C4-2B (cell line): ENCODE data around the gene TMEM100.

Experiments used
- H3K27ac ChIP-seq: fragments of 450-650 bp; 2 replicates; pipeline ENCODE4 v1.5.1; 2017
- CTCF ChIP-seq: fragments of 450-650 bp; conservative IDR thresholded peaks from 2 replicates; pipeline ENCODE4 v1.5.1; 2017; ENCODE audit warnings: mild to moderate bottlenecking
- ZFX ChIP-seq: fragments of 450-650 bp; IDR thresholded peaks from 2 replicates; pipeline ENCODE4 v1.6.1; 2017

The TMEM100 gene

GRCh38 chr17:55731586-55732250 is 9.1 kb upstream of the TMEM100 start:
- TF ChIP-seq ZFX, result no peak
- peak overlapping the region; percentile 77 for H3K27ac ChIP-seq

DNA sequence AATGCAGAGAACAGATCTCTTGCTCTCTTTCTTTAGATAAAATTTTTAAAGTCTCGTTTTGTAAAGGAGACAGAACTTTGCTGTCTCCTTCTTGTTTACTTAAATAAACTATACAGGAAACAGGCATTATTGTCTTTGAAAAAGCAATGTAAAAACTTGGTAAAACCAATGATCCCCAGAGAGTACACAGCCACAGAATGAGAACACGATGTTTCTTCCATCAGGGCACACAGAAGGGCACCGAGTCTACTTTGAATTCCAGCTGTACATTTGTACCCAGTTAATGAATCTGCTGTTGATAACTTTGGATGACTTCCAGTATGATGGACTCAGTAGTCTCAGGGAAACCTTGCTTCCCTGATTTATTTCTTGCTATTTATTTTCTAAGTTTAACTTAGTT is 8.1 kb upstream of the TMEM100 start:
- no peak overlapping the region for H3K27ac ChIP-seq
- TF ChIP-seq CTCF, result no peak
- TF ChIP-seq ZFX, result no peak

GRCh38 chr17:55730380-55730779 is 7.7 kb upstream of the TMEM100 start:
- no peak for TF ChIP-seq CTCF
- H3K27ac ChIP-seq, result no peak overlapping the region

DNA sequence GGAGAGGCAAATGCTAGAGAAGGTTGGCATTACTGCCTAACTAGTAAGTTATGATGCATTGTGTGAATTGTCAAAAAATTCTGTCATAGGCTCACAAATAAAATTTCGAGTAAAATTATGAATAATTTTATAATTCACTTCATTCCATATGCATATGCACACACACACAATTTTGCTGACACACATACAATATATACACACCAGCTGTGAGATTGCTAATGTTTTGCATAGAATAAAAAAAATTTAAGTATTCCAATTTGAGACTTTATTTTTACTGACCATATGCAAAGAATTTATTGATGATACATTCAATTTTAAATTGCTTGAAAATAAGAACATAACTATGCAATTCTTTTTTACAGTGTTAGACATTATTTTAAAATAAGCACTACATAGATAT is 6.8 kb upstream of the TMEM100 start:
- no peak overlapping the region; the same call in 1 of the 2 replicates for H3K27ac ChIP-seq
- TF ChIP-seq CTCF, result no peak
- TF ChIP-seq ZFX, result no peak

DNA sequence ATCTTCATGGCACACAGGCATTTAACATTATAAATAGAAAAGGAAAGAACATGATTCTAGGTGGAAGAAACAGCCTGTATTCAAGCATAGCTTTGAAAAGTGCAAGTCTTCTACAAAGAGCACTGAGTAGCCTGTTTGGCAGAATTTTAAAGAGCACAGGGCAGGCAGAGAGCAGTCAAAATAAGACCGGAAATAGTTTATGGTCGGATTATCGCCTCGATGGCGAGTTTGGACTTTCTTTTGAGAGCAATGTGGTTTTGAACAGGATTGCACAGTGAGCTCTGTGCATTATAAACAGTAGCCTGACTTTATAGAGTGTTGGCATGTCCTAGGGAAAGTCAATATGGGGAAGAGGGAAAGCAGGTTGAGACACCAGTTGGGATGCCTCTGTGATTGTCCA is 6.2 kb upstream of the TMEM100 start:
- TF ChIP-seq ZFX (no peak), CTCF (no peak)
- H3K27ac ChIP-seq, result peak overlapping the region; percentile 55; the same call in 1 of the 2 replicates

DNA sequence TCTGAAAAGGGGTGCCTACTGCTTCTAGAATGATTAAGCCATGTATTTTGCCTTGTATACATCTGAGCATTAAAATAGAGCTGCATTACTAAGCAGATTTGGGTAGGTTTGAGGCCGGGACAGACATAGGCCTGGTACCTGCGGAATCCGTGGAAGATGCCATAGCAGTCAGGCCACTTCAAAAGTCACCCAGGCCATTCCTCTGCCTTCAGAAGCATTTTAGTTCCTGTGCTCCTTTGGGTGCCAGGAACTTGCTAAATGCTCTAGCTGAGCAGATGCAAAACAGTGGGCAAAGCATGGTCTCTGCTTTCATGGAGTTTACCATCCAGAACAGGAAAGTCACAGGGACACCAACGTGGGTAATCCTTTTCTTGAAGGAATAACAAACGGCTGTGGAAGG is 5.7 kb upstream of the TMEM100 start:
- peak overlapping the region; percentile 55; the same call in 1 of the 2 replicates for H3K27ac ChIP-seq
- TF ChIP-seq CTCF, result no peak
- TF ChIP-seq ZFX, result no peak

GRCh38 chr17:55727920-55728319 is 5.3 kb upstream of the TMEM100 start:
- TF ChIP-seq ZFX, result no peak
- TF ChIP-seq CTCF, result no peak
- H3K27ac ChIP-seq, result no peak overlapping the region; the same call in 1 of the 2 replicates

- no peak for TF ChIP-seq CTCF
- no peak for TF ChIP-seq ZFX
- H3K27ac ChIP-seq, result no peak overlapping the region; the same call in 1 of the 2 replicates
Observed at GRCh38 chr17:55727275-55727674, 4.6 kb upstream of the TMEM100 start.
